HG03103 (cell line): ENCODE results near the gene C3.
"Not testable (repeated sequence)": the region's sequence is repeated elsewhere in the genome, so short reads cannot be mapped to it uniquely, and the experiment has no call there.

ENCODE experiments used
- ATAC-seq: cut with Tn5 transposase; IDR thresholded peaks from one replicate; pipeline ENCODE4 v1.9.1; 2021; ENCODE audit warnings: low read depth; ENCODE audit not compliant: unreplicated experiment

C3 gene

GRCh38 chr19:6714749-6715555 lies 5.5 kb downstream of the C3 start:
- ATAC-seq = no peak

GRCh38 chr19:6713773-6714692 lies 6.4 kb downstream of the C3 start:
- ATAC-seq = no peak

DNA sequence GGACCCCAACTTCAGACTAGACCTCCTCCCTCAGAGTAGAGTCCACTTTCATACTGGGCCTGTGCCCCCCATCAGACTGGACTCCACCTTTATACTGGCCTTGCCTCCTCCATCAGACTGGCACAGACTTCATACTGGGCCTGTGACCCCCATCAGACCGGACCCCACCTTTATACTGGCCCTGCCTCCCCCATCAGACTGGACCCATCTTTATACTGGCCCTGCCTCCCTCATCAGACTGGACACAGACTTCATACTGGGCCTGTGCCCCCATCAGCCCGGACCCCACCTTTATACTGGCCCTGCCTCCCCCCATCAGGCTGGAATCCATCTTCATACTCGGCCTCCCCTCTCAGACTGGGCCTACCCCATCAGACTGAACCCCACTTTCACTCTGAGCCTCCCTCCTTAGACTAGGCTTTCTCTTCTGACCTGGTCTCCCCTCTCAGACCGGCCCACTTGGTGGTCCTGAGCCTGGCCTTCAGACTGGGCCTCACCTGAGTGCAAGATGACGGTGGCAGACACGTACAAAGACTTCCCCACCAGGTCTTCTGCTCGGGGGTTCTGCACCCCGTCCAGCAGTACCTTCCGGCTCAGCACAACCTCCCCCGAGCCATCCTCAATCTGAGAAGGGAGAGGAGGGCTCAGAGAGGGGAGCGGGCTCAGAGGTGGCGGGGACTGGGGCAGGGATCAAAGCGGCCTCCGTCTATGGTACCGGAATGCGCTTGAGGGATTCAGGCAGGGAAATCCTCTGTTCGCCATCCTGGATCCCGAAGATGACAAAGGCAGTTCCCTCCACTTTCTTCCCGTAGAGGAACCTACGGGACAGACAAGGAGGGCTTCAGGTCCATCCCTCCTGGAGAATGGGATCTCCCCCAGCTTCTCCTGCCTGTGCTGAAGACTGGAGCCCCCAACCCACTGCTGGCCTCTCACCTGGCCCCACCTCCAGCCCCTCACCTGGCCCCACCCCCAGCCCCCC lies 7.5 kb downstream of the C3 start:
- no peak for ATAC-seq

GRCh38 chr19:6712231-6712630 lies 8.2 kb downstream of the C3 start:
- no peak for ATAC-seq

- no peak for ATAC-seq
Observed at GRCh38 chr19:6711605-6712004, 8.8 kb downstream of the C3 start.

- ATAC-seq = no peak
Observed at GRCh38 chr19:6711078-6711361, 9.4 kb downstream of the C3 start.

DNA sequence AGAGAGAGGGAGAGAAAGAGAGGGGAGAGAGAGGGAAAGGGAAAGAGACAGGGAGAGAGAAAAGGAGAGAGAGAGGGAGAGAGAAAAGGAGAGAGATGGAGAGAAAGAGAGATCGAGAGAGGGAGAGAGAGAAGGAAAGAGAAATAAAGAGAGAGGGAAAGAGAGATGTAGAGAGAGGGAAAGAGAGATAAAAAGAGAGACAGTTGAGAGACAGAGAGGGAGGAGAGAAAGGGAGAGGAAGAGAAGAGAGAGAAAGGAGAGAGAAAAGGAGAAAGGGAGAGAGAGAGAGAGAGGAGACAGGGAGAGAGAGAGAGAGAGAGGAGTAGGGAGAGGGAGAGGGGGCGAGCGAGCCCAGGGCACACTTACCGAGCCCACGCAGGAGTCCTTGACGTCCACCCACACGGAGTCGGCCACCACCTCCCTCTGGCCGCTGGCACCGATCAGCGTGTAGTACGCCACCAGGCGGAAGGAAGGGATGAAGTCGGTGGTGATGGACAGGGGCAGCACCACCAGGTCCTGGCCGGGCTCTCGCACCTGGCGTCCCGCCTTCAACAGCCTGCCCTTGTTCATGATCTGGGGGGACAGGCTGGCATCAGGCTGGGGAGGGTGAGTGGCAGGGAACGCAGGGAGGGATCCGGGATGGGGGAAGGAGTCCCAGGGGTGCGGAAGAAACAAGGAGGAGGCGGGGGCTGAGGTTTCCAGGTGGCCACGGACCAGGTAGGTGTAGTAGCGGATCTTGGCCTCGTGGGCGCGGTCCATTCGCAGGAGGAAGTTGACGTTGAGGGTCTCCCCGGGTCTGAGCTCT lies 10.0 kb downstream of the C3 start:
- no peak for ATAC-seq

- ATAC-seq = no peak
Observed at GRCh38 chr19:6709549-6709948, 10.9 kb downstream of the C3 start.

DNA sequence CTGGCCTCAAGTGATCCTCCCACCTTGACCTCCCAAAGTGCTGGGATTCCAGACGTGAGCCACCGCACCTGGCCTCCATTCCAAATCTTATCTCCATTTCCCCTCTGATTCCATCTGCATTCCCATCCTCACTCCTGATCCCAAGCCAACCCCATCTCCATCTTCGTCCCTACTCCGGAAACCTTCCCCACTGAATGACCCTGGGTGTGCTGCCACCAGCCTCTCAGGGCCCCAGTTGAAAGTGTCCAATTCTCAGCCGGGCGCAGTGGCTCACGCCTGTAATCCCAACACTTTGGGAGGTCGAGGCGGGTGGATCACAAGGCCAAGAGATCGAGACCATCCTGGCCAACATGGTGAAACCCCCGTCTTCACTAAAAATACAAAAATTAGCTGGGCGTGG lies 11.5 kb downstream of the C3 start:
- ATAC-seq = not testable (repeated sequence)

DNA sequence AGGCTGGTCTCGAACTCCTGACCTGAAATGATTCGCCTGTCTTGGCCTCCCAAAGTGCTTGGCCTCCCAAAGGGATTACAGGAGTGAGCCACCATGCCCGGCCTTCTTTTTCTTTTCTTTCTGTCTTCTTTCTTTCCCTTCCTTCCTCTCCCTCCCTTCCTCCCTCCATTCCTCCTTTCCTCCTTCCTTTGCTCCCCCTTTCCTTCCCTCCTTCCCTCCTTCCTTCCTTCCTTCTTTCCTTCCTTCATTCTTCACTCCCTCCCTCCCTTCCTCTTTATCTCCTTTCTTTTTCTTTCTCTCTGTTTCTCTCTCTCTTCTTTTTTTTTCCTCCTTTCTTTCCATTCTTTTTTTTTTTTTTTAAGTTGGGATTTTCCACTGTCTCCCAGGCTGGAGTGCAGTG lies 12.1 kb downstream of the C3 start:
- no peak for ATAC-seq

- no peak for ATAC-seq
Observed at GRCh38 chr19:6707658-6708018, 12.8 kb downstream of the C3 start.

GRCh38 chr19:6707011-6707657 lies 13.3 kb downstream of the C3 start:
- ATAC-seq = no peak

GRCh38 chr19:6706633-6706958 lies 13.9 kb downstream of the C3 start:
- ATAC-seq = no peak

DNA sequence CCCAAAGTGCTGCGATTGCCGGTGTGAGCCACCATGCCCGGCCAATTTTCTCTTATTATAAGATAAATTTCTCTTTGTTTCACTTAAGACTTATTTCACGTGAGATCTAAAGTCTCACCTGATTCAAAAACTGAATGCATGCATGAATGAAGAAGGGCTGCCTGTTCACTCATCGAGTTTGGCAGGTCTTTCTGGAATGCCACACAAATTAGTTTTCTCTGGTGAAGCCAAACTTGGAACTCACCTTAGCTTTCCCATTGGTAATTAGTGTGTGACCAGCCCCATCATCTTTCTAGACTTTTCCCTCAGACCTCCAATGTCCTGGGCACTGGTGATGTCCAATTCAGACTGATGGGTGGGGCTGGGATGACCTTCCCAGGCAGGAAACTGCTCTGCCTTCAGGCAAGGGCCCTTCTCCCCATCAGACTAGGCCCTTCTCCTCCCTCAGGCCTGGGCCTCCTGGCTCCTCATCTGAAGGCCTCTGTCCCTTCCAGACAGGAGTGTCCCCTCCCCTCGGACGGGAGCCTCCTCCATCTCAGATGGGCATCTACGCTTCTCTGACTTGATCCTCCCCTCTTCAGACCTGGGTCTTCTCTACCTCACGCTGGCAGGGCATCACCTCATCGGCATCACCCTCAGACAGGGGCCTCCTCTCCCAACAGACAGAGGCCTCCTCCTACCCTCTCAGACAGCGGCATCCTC lies 14.4 kb downstream of the C3 start:
- ATAC-seq = no peak

GRCh38 chr19:6700586-6701316 lies 19.7 kb downstream of the C3 start:
- no peak for ATAC-seq

DNA sequence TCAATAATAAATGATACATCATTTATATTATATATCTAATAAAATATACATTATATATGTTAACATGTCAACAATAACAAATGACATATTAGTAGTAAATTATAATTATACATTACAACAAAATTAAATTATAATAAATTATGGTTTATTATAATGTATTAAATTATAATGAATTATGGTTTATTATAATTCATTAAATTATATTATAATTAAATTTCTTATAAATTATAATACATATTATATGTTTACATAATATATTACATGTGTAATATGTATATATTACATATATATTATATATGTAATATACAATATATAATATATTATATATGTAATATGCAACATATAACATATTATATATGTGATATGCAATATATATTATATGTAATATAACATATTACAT lies 20.5 kb downstream of the C3 start:
- no peak for ATAC-seq

DNA sequence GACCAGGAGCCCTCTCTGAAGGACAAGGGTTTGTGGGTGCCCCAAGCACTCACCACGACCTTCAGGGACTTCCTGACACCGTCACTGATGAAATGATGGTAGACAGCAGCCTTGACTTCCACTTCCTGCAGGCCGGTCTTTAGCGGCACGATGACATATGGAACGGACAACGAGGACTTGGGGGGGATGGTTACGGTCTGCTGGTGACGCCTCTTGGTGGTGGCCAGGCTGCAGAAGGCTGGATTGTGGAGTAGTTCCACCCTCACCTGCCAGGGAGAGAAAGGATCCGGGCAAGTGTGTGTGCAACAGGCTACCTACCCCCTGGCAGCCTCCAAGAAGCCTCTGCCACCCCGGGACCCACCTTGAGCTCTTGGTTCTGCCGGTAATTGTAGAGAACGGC lies 23.2 kb downstream of the C3 start:
- no peak for ATAC-seq

DNA sequence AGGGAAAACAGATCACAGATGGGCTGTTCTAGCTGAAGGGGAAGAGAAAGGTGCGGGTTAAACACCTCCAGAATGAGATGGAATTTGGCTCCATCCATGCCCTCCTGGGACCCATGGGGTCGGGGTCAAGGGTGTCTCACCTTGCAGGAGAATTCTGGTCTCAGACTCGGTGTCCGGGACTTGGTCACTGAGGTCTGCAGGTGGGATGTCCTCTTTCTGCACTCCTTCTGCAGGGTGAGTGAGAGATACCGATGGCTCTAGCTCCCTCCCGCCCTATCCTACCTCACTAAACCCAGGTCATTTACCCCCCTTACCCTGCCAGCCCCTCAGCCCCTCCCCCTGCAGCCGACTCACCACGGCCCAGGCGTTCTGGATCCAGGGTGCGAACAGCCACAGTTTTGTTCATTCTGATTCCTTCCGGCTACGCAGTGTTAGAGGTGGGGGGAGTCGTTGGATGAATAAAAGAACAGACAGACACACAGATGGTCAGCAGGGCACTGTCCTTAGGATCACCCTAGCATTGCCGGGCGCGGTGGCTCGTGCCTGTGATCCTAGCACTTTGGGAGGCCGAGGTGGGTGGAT lies 24.1 kb downstream of the C3 start:
- ATAC-seq = no peak
